Brain pericyte (primary cell): ENCODE measurements around the gene COL16A1.
A peak's percentile ranks its signal among the peaks of the same experiment; 100 is the strongest.

Experiments
- DNase-seq: peaks from one replicate; pipeline ENCODE4 v3.0.0-alpha.2; 2012; ENCODE audit warnings: low read depth, low spot score

The COL16A1 gene

DNA sequence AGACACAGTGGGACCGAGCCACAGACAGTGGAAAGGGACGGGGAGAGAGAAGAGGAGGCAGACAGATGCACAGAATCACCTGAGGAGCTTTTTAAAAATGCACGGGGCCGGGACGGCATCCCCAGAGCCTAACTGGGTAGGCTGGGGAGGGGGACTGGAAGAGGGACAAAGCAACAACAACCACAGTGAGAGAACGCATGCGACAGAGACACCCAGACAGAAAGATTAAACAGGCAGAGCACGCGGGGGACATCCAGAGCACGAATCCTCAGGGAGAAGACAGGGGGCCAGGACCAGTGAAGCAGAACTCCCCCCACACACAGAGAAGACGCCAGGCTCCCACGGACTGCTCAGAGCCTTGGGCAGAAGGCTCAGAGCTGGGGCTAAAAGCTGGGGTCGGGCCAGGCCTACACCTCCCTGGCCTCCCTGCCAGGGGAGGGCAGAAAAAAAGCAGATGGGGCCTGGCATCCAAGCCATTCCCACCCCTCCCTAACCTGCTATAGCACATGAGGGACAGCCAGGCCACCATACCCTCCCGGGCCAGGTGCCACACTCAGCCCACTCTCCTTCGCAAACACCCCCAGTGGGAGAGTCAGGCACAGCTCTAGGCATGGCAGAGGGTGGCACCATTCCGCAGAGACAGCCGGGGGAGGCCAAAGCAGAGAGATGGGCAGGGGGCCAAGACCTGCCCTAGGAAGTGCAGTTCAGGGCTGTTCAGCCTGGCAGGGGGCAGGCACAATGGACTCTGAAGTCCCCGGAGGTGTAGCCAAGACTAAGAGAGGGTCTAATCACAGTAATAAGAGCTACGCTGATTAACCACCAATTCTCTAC lies 29.8 kb upstream of the COL16A1 start:
- DNase-seq: no peak

DNA sequence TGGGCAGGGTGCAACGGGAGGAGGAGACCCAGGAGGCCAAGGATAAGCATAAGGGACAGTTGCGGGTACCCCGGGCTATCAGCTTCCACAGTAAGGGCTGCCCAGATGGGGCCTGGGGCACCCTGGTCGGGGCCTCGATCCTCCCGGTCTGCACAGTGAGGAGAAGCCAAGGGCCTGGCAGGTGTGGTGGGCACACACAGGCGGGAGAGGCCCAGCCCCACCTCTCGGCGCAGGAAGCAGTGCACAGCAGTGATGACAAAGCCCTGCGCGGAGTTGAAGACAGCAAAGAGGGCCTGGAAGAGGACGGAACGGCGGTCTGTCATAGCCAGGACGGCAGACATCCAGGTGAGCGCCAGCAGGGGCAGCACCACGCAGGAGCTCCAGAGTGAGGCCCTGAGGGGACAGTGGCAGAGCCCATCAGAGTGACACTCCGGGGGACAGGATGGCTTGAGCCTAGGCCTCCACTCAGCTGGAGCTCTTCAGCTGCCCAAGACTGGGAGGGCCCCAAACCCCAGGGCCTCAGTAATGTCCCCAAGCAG lies 29.0 kb upstream of the COL16A1 start:
- no peak for DNase-seq

DNA sequence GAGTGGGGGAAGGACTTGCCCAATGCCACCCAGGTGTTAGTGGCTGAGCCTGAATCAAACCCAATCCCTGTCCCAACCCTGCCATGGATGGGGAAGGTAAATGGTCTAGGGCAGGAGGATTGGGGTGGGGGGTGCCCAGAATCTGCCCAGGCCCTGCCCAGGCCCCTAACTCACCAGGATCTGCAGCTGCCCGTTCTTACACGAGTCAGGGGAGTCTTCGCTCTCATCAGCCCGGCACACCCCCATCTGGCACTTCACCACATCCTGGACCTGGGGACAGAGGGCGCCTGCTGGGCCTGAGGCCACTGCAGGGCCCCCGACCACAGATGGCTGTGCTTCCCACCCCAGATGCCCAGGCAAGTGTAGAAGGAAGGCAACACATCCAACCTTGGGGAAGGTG lies 28.5 kb upstream of the COL16A1 start:
- no peak for DNase-seq

GRCh38 chr1:31731049-31731565 lies 27.3 kb upstream of the COL16A1 start:
- no peak for DNase-seq

DNA sequence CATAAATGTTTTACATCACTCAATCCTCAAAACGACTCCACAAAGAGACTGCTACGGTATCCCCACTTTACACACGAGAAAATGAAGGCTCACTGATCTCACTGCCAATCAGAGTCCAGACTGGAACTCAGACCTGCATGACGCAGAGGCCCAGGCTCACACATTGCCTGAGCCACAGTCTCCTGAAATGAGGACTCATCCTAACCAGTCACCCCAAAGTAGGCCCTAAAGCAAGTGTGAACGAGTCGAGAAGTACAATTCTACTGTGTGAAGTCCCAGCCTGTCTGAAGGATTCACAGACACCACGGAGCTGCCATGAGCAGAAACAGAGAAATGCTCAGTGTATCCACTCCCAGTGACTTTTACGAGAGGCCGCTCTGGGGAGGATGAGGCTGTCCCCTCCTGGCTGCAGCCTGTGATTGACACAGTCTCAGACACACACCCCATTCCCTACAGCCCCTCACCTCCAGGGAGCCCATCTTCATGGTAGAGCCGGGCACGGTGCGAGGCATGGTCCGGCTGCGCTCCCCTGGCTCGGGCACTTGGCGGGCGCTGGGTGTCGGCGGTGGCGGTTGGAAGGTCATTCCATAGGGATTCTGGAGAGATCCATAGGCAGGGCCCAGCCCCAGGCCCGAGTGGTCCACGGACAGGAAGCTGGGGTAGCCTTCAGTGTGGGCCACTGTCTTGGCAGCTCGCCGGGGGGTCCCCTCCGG lies 26.7 kb upstream of the COL16A1 start:
- DNase-seq: no peak

GRCh38 chr1:31727849-31728248 lies 24.0 kb upstream of the COL16A1 start:
- no peak for DNase-seq

- no peak for DNase-seq
Observed at GRCh38 chr1:31727195-31727594, 23.4 kb upstream of the COL16A1 start.

DNA sequence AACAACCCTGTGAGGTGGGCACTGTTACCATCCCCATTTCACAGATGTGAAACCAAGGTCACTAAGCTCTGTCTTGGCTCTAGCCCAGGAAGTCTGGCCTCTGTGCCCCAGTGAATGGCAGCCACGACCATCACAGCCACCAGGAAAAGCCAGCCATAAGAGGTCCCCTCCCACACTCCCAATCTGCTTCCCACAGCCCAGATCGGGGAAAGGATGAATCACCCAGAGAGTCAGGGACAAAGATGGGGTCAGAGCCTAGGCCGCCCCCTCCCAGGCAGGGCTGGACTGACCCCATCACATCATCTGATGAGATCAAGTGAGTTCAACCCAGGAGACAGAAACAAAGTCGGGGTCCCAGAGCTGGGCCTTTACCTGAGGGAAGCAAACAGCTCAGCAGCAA lies 22.9 kb upstream of the COL16A1 start:
- DNase-seq: no peak

DNA sequence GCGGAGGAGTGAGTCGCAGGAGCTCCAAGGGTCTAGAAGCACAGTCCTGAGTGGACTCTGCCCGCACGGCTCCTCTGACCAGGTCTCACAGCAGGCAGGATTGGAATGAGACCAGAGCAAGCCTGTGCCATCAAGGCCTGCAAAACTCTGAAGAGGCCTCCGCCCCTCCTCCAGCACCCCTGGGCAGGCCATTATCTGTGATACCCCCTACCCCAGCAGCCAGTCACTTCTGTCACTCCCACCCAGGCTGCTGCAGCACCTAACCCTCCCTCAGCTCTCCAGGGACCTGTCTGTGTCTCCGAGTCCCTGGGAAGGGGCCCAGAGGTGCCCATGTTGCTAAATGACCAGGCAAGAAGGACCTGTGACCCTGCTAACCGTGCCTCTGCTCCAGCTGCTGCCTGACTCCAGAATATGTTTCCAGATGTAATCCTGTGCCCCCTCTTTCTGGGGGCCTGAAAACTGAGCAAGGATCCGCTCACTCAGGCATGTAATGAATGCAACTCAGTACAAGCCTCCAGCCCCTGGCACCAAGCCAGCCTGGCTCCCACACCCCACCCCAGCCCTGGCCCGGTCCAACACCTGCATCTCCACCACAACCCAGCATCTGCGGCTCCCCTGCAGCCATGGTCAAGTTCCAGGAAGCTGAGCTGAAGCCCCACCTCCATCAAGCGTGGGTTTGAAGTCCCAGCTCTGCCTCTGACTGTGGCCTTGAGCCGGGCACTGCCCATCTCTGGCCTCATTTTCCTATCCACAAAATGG lies 22.1 kb upstream of the COL16A1 start:
- no peak for DNase-seq

GRCh38 chr1:31725134-31725533 lies 21.3 kb upstream of the COL16A1 start:
- no peak for DNase-seq

DNA sequence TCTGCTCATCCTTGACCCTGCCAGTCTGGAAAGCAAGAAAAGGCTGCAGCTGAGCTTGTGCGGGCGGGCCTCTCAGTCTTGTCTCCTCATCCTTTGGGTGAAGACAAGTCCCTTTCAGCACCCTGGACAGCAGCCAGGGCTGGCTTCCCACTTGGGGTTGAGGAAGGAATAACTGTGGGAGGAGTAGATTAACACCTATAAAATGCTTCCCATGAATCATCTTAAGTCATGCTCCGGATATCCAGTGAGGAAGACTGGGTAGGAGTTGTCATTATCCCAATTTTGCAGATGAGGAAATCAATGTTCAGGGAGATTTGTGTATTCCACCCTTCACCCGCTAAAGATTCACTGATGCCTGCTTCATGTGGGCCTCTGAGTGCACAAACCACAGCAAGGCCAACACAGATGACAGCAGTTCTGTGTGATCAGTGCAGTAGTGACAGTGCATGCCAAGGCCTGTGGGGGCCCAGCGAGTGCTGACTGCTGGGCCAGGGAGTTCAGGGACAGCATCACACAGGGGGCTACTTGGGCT lies 20.1 kb upstream of the COL16A1 start:
- DNase-seq: no peak

DNA sequence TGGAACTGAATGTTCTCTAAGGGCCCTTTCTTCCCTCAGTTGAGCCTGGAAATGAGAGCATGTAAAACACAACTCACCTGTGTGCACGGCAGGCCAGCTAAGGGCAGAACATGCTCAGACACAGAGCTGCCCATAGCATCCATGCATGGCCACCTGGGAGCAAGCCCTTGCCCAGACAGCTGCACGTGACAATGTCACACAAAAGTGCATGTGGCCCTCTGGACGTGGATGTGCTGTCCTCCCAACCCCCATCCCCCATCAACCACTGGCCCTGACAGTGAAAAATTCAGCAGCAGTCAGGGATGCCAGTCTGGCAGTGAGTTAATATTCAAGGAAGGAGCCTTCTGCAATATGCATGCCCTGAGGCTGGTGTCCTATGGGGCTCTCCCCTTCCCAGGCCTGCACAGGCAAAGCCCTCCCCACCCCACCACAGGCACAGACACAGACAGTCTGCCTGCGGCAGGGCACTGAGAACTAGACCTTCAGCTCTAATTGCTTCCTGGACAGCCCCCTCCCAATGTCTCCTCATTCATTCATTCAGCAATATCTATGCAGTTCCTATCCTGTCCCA lies 14.6 kb upstream of the COL16A1 start:
- no peak for DNase-seq

DNA sequence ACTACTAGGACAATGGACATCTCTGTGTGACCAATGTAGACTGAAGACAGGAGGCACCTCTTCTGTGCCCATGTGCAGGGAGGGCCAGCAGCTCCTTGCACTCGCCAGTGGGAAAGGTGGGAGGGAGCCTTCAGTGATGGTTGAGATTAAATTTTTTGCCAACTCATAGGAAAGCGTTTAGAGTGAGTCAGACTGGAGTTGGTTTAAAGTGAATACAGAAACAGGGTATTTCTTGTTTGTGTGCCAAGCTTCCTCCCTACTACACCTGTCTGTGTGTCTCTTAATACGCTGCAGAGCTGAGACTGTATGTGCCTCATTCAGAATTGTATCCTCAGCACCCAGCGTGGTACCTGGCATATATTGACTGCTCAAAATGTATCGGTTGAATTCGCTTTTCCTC lies 13.5 kb upstream of the COL16A1 start:
- no peak for DNase-seq

DNA sequence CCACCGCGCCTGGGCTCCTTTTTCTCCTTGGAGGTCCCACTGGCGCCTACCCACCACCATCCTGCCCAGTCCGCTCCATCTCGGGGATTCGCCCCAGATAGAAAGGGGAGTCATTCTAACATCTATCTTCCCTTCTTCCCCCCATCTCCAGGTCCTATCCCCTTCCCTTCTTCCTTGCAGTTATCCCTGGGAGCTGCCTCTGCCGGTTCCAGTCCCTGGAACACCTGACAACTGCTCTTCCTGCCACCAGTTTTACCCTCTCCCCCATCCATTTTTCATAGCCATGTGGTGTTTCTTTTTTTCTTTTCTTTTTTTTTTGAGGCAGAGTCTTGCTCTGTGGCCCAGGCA lies 12.0 kb upstream of the COL16A1 start:
- no peak for DNase-seq

DNA sequence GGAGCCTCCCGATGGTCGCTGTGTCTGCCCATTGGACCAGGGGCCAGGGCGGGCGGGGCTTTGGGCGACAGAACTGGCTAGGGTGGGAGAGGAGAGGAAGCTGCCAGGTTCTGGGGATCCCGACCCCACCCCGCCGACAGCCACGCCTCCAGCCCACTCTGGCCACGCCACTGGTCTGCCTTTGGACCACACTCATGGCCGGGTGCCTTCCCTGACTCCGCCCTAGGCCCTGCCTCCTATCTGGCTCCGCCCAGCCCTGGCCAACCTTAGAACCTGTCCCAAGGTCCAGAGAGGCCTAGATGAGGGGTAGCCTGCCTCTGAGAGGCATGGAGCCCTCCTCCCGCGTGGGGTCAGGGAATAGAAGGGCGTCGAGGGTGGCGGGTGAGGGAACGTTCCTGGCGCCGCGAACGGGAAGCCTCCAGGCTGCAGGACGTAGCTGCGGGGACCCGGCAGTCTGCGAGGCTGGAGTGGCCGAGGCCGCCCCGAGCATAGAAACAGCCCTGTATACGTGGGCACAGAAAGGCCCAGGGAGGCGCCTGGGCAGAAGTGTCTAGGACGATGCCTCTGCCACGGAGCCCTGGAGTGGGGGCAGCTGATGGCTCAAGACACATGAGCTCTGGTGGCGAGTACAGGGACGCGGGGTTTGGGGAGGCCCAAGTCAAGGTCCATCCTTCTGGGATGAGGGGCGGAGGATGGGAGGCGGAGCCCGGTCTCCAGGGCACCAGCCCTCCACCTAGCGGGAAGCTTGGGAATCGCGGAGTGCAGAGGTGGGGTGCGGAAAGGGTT lies 11.5 kb upstream of the COL16A1 start:
- DNase-seq: no peak

DNA sequence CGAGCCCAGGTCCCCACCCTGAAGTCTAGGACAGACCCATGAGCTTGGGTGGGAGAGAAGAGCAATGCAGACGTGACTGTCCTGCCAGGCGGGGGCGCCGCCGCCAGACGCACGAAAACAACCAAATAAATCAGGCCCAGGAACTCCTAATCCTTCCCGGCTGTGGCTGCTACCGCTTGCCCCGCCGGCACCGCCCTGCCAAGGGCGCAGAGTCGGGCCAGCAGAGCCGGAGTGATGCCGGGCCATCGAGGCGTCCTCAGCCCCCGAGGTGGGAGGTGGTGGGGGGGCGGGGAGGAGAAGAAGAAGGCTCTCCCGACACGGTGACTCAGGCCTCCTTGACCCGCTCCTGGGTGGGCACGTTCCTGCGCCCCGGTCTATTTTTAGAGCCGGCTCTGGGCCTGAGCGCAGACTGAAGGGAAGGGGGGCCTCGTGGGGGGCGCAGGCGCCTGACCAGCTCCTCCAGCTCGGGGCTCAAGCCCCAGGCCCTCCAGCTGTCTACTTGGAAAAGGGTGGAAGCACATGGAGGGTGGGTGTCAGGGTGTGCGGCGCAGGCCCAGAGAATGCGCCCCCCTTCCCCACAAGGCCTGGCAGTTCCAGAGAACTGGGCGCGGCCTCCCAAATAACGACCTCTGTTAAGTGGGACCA lies 10.7 kb upstream of the COL16A1 start:
- no peak for DNase-seq

DNA sequence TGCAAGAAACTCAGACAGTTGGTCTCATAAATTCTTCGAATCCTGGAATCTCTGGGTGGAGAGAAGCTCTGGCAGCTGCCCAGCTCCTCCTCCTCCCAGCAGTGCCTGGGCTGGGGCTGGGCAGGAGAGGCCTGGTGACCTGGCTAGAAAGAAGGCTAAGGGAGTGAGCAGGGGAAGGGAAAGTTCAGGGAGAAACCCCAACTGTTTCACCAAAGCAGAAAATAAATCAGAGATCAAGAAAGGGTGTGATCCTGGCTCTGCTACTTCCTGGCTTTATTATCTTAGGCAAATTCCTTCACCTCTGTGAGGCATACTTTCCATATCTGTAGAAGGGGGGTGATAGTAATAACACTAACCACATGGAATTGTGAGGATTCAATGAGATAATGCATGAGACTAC lies 8.8 kb upstream of the COL16A1 start:
- no peak for DNase-seq

GRCh38 chr1:31712068-31712467 lies 8.3 kb upstream of the COL16A1 start:
- DNase-seq: no peak

DNA sequence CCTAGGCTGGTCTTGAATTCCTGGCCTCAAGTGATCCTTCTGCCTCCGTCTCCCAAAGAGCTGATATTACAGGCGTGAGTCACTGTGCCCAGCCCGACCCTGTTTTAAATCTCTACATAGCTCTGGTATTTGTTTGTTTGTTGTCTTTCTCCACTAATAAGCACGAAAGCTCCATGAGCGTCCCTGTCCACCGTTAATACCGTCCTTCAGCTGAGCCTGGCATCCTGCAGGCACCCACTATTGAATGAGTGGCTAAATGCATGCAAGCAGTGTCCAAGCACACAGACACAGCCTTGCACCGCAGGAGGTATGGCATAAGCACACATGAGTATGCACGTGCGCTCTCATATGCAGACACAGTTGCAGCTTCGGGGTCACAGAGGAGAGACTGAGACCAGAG lies 4.5 kb upstream of the COL16A1 start:
- peak; percentile 67 for DNase-seq

- DNase-seq: no peak
Observed at GRCh38 chr1:31707711-31708110, 3.9 kb upstream of the COL16A1 start.
